PC-3 (cell line): ENCODE results near the gene TMEM208. TPM values are rescaled to one million over a fixed set of nuclear protein-coding genes. Genes with fewer than 3 reads are reported as not detected.

Experiments
- ATAC-seq: fragments of 200-7000 bp; cut with Tn5 transposase; 2 replicates; pipeline ENCODE4 v1.9.1; 2020; ENCODE audit warnings: mild to moderate bottlenecking, moderate library complexity
- BruUV-seq: library from RNA; stranded (reverse); fragments of 400-500 nt; replicated peaks from 2 replicates; lab custom pipeline; 2021; lab: Mats Ljungman, UMichigan
- CTCF ChIA-PET: fragments of 300-600 bp; sonication (Branson Sonifier 250); formaldehyde crosslinking; loops from one replicate; lab custom pipeline; 2022; ENCODE audit warnings: antibody characterized with exemption; lab: Charles Lee
- POLR2A ChIA-PET: fragments of 300-600 bp; sonication (Branson Sonifier 250); formaldehyde crosslinking; loops from one replicate; lab custom pipeline; 2022; ENCODE audit warnings: antibody characterized with exemption; ENCODE audit not compliant: unreplicated experiment; lab: Charles Lee
- DNase-seq: peaks from one replicate; pipeline ENCODE4 v3.0.0-alpha.2; 2015
- H2AFZ ChIP-seq: fragments of 300-600 bp; sonication (generic); 2 replicates; pipeline ENCODE4 v1.6.0; 2016; ENCODE audit warnings: antibody characterized with exemption, low read length
- H3F3A ChIP-seq: fragments of 300-600 bp; sonication (generic); one replicate; pipeline ENCODE4 v1.6.0; 2017; ENCODE audit warnings: antibody characterized with exemption, low read length, control low read depth, mild to moderate bottlenecking; ENCODE audit not compliant: unreplicated experiment
- H3K27ac ChIP-seq: fragments of 300-600 bp; sonication (generic); 2 replicates; pipeline ENCODE4 v1.5.1; 2016; ENCODE audit warnings: mild to moderate bottlenecking, low read length
- H3K27me3 ChIP-seq: fragments of 300-600 bp; sonication (generic); 2 replicates; pipeline ENCODE4 v1.6.1; 2016; ENCODE audit warnings: low read length, mixed read lengths
- H3K36me3 ChIP-seq: fragments of 300-600 bp; sonication (generic); 2 replicates; pipeline ENCODE4 v1.6.1; 2016; ENCODE audit warnings: low read depth, mixed run types, low read length, mixed read lengths
- H3K4me1 ChIP-seq: fragments of 300-600 bp; sonication (generic); 2 replicates; pipeline ENCODE4 v1.5.1; 2016; ENCODE audit warnings: low read length; ENCODE audit not compliant: insufficient read depth
- H3K4me2 ChIP-seq: fragments of 300-600 bp; sonication (generic); 2 replicates; pipeline ENCODE4 v1.6.0; 2016; ENCODE audit warnings: low read length
- H3K4me3 ChIP-seq: fragments of 300-600 bp; sonication (generic); 2 replicates; pipeline ENCODE4 v1.5.1; 2016; ENCODE audit warnings: mild to moderate bottlenecking, low read length, mixed read lengths
- H3K79me2 ChIP-seq: fragments of 300-600 bp; sonication (generic); 2 replicates; pipeline ENCODE4 v1.6.1; 2017; ENCODE audit warnings: low read length, mixed read lengths
- H3K9ac ChIP-seq: fragments of 300-600 bp; sonication (generic); 2 replicates; pipeline ENCODE4 v1.6.0; 2016; ENCODE audit warnings: mild to moderate bottlenecking, low read length
- H3K9me2 ChIP-seq: fragments of 300-600 bp; sonication (generic); replicated peaks from 2 replicates; pipeline ENCODE4 v1.6.1; 2016; ENCODE audit warnings: mixed run types, low read length, mixed read lengths
- H3K9me3 ChIP-seq: fragments of 300-600 bp; sonication (generic); 2 replicates; pipeline ENCODE4 v1.6.1; 2016; ENCODE audit warnings: low read length, mixed read lengths
- H4K20me1 ChIP-seq: fragments of 300-600 bp; sonication (generic); 2 replicates; pipeline ENCODE4 v1.6.1; 2016; ENCODE audit warnings: low read length, mixed read lengths
- CTCF ChIP-seq: fragments of 300-600 bp; sonication (generic); conservative IDR thresholded peaks from 2 replicates; pipeline ENCODE4 v1.5.1; 2017; ENCODE audit warnings: antibody characterized with exemption, low read depth, mild to moderate bottlenecking, low read length
- EZH2 ChIP-seq: fragments of 300-600 bp; sonication (generic); IDR thresholded peaks from one replicate; pipeline ENCODE4 v1.6.1; 2017; ENCODE audit warnings: antibody characterized with exemption, mild to moderate bottlenecking, low read length; ENCODE audit not compliant: unreplicated experiment
- EZH2phosphoT487 ChIP-seq: fragments of 300-600 bp; sonication (generic); IDR thresholded peaks from 2 replicates; pipeline ENCODE4 v1.6.1; 2018; ENCODE audit warnings: mild to moderate bottlenecking, antibody characterized with exemption, low read length, borderline replicate concordance
- intact Hi-C: fragments of 100-400 bp; cut with micrococcal nuclease; formaldehyde crosslinking; loops from 2 replicates; pipeline ENCODE4 v1.9.0; 2023
- total RNA-seq: library from RNA; depleted of rRNA; stranded (reverse); fragments of >200 nt; gene quantifications from 2 replicates; pipeline ENCODE4 v1.2.3, GENCODE V29; 2014

TMEM208 gene
- total RNA-seq, 1 experiment from 2014 or later, result 35.4 TPM

- no peak overlapping the region for H3K4me3 ChIP-seq
- H3K27me3 ChIP-seq, result no peaks in the 10 kb centered on the region
- H3K4me1 ChIP-seq, result peaks cover 14% of the 10 kb centered on the region
- no peak overlapping the region for H3K9ac ChIP-seq
- H3K9me3 ChIP-seq, result no peaks in the 10 kb centered on the region
- H3K4me2 ChIP-seq, result no peak overlapping the region
- H3K9me2 ChIP-seq, result no peaks in the 10 kb centered on the region
- DNase-seq (no peak), ATAC-seq (no peak)
- no peaks in the 10 kb centered on the region; the same call in none of the 2 replicates for H4K20me1 ChIP-seq
- no peak overlapping the region for H3K27ac ChIP-seq
- ChIA-PET CTCF (no interaction called here), POLR2A (no interaction called here)
- no peak for TF ChIP-seq EZH2phosphoT487
- TF ChIP-seq CTCF, result no peak
- TF ChIP-seq EZH2, result no peak
- H3K36me3 ChIP-seq, result peaks cover 18% of the 10 kb centered on the region; the same call in 1 of the 2 replicates
- peaks cover 30% of the 10 kb centered on the region for H3K79me2 ChIP-seq
- intact Hi-C loops, result loop anchor here (10.0 kb wide), 1 partner anchor 49 kb away; the partner anchor contains the start of genes FHOD1 and SLC9A5
- no TSS peak for BruUV-seq
- no peaks in the 10 kb centered on the region for H3F3A ChIP-seq
- H2AFZ ChIP-seq, result no peak overlapping the region
These were observed 31.3 kb upstream of the TMEM208 start for GRCh38 chr16:67195676-67196075.

GRCh38 chr16:67196881-67197280 is 30.0 kb upstream of the TMEM208 start:
- CTCF ChIA-PET, result interaction anchor here (2.3 kb wide), 1 partner anchor 30 kb away, joined by 9 read pairs; the partner anchor contains the start of gene TMEM208
- Histone ChIP-seq H3K4me1 (peaks cover 11% of the 10 kb centered on the region), H3K79me2 (peaks cover 30% of the 10 kb centered on the region), H3K9me2 (no peaks in the 10 kb centered on the region), H3K27ac (no peak overlapping the region), H3K4me2 (no peak overlapping the region), H3K9me3 (no peaks in the 10 kb centered on the region), H3K9ac (no peak overlapping the region), H3K4me3 (no peak overlapping the region), H3K27me3 (no peaks in the 10 kb centered on the region), H2AFZ (no peak overlapping the region), H4K20me1 (no peaks in the 10 kb centered on the region; the same call in none of the 2 replicates), H3K36me3 (peaks cover 18% of the 10 kb centered on the region; the same call in 1 of the 2 replicates), H3F3A (no peaks in the 10 kb centered on the region)
- TF ChIP-seq EZH2, result no peak
- TF ChIP-seq CTCF, result no peak
- TF ChIP-seq EZH2phosphoT487, result no peak
- POLR2A ChIA-PET, result no interaction called here
- no peak for DNase-seq
- no TSS peak for BruUV-seq
- ATAC-seq, result no peak
- intact Hi-C loops, result loop anchor here (10.0 kb wide), 1 partner anchor 48 kb away; the partner anchor contains the start of genes FHOD1 and SLC9A5

DNA sequence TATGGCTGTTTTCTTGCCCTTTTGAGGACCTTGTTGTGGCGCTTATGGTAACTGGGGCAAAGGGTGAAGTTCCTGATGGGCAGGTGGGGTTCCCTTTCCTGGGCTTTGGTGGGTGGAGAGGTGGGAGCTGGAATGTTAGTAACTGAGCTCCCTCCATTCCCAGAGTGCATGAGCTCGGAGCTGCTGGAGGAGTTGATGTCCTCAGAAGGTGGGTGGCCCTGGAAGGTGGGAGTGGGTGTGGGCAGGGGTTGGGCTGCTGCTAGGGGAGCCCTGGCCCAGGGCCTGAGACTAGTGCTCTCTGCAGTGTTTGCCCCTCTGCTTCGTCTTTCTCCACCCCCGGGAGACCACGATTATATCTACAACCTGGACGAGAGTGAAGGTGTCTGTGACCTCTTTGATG is 29.2 kb upstream of the TMEM208 start:
- DNase-seq (no peak), ATAC-seq (no peak)
- no TSS peak for BruUV-seq
- Histone ChIP-seq H3K4me3 (no peak overlapping the region), H3K4me1 (peaks cover 11% of the 10 kb centered on the region), H3K4me2 (no peak overlapping the region), H3K79me2 (peaks cover 23% of the 10 kb centered on the region), H3K36me3 (peaks cover 18% of the 10 kb centered on the region; the same call in 1 of the 2 replicates), H2AFZ (no peak overlapping the region), H3K27me3 (no peaks in the 10 kb centered on the region), H3F3A (no peaks in the 10 kb centered on the region), H3K9me2 (no peaks in the 10 kb centered on the region), H3K9ac (no peak overlapping the region), H4K20me1 (no peaks in the 10 kb centered on the region; the same call in none of the 2 replicates), H3K27ac (no peak overlapping the region), H3K9me3 (no peaks in the 10 kb centered on the region)
- ChIA-PET POLR2A (interaction anchor here (0.6 kb wide), 1 partner anchor 1499 kb away, joined by 4 read pairs; no protein-coding TSS in a partner anchor), CTCF (interaction anchor here (0.9 to 2.3 kb wide), 3 partner anchors 29 to 49 kb away, joined by 3 to 9 read pairs (median 5); partner anchors contain the start of gene TMEM208)
- intact Hi-C loops, result loop anchor here (10.0 kb wide), 1 partner anchor 47 kb away; the partner anchor contains the start of genes FHOD1 and SLC9A5
- TF ChIP-seq EZH2, result no peak
- TF ChIP-seq CTCF, result no peak
- TF ChIP-seq EZH2phosphoT487, result no peak
